HepG2 (cell line): Measurements from ENCODE around the gene XPNPEP2. TPM values are rescaled to one million over a fixed set of nuclear protein-coding genes. Genes with fewer than 3 reads are reported as not detected.

Experiments used
- ATAC-seq: fragments of 200-7000 bp; cut with Tn5 transposase; 3 replicates; pipeline ENCODE4 v1.9.1; 2020; ENCODE audit warnings: mild to moderate bottlenecking, moderate library complexity
- BruUV-seq: library from RNA; stranded (reverse); fragments of 400-500 nt; replicated peaks from 2 replicates; lab custom pipeline; 2021; lab: Mats Ljungman, UMichigan
- CTCF ChIA-PET: fragments of 300-600 bp; formaldehyde crosslinking; extraction: SDS; loops from one replicate; lab custom pipeline; 2021; ENCODE audit warnings: low total read pairs, inconsistent platforms, low intra/inter-chr PET ratio; lab: Yijun Ruan, JAX
- POLR2A ChIA-PET: fragments of 350-600 bp; sonication (Branson Sonifier 250); formaldehyde crosslinking; loops from one replicate; lab custom pipeline; 2020; ENCODE audit warnings: antibody characterized with exemption, inconsistent platforms; lab: Yijun Ruan, JAX
- DNase-seq: peaks from one replicate; pipeline ENCODE4 v3.0.0-alpha.2; 2015; ENCODE audit warnings: low spot score
- FAIRE-seq: peaks from 3 replicates; lab custom pipeline; 2011; peaks lifted over from hg19 to GRCh38; lab: Jason Lieb, UNC
- H2AFZ ChIP-seq: one replicate; pipeline ENCODE4 v1.6.1; 2011; ENCODE audit warnings: low read length, inconsistent platforms
- H3K27ac ChIP-seq: fragments of 300-600 bp; 3 replicates; pipeline ENCODE4 v1.8.0; 2011; ENCODE audit warnings: mixed run types, mild to moderate bottlenecking, mixed read lengths, low read length, inconsistent platforms; ENCODE audit not compliant: insufficient read depth; ENCODE audit errors: extremely low read length
- H3K27me3 ChIP-seq, 2 experiments: fragments of 200-600 bp in 1 of 2; 2 replicates in 1 of 2; 3 replicates in 1 of 2; pipeline versions ENCODE4 v1.6.0 to v1.8.0; 2011; ENCODE audit warnings: low read length in 2 of 2, mild to moderate bottlenecking in 2 of 2, moderate library complexity in 2 of 2, inconsistent platforms in 1 of 2; ENCODE audit not compliant: insufficient read depth in 2 of 2, control insufficient read depth in 1 of 2
- H3K36me3 ChIP-seq, 2 experiments: fragments of 200-600 bp in 1 of 2; replicated peaks in 1 of 2; 2 replicates in 1 of 2; 3 replicates in 1 of 2; pipeline versions ENCODE4 v1.5.1 to v1.8.0; 2011; ENCODE audit warnings: low read length in 2 of 2, inconsistent platforms in 1 of 2; ENCODE audit not compliant: insufficient read depth in 2 of 2, control insufficient read depth in 1 of 2
- H3K4me1 ChIP-seq: 2 replicates; pipeline ENCODE4 v1.5.1; 2012; ENCODE audit warnings: low read length, inconsistent platforms; ENCODE audit not compliant: insufficient read depth
- H3K4me2 ChIP-seq: 2 replicates; pipeline ENCODE4 v1.6.0; 2011; ENCODE audit warnings: low read depth, low read length, inconsistent platforms
- H3K4me3 ChIP-seq, 3 experiments: fragments of 200-600 bp in 1 of 3; sonication (generic), shearing (Covaris generic) in 1 of 3; replicated peaks in 1 of 3; 2 replicates each; pipeline ENCODE4 v1.5.1; 2011 to 2016; ENCODE audit warnings: low read length in 3 of 3, inconsistent platforms in 2 of 3, low read depth in 2 of 3, mild to moderate bottlenecking in 2 of 3, control low read depth in 1 of 3, mixed read lengths in 1 of 3; ENCODE audit not compliant: insufficient read depth in 1 of 3
- H3K79me2 ChIP-seq: one replicate; pipeline ENCODE4 v1.6.1; 2011; ENCODE audit warnings: low read length, inconsistent platforms; ENCODE audit not compliant: insufficient read depth
- H3K9ac ChIP-seq: 2 replicates; pipeline ENCODE4 v1.6.0; 2011; ENCODE audit warnings: mild to moderate bottlenecking, low read depth, low read length, inconsistent platforms; ENCODE audit not compliant: insufficient read depth
- H3K9me3 ChIP-seq: 2 replicates; pipeline ENCODE4 v1.5.1; 2012; ENCODE audit warnings: mild to moderate bottlenecking, low read length
- H4K20me1 ChIP-seq: 2 replicates; pipeline ENCODE4 v1.6.0; 2011; ENCODE audit warnings: inconsistent platforms, mild to moderate bottlenecking, low read length, moderate library complexity; ENCODE audit not compliant: insufficient read depth
- CBX2 ChIP-seq, 2 experiments: fragments of 200-600 bp in 1 of 2; sonication (generic); formaldehyde crosslinking in 1 of 2; IDR thresholded peaks; 2 replicates each; pipeline versions ENCODE4 v1.7.0 to v1.8.1; 2018 to 2022; ENCODE audit warnings: low read depth in 2 of 2, low read length in 1 of 2, mild to moderate bottlenecking in 1 of 2, missing genetic modification reagents in 1 of 2
- GABPB1 ChIP-seq: IDR thresholded peaks from 2 replicates; pipeline ENCODE4 v1.6.1; 2016; ENCODE audit warnings: mild to moderate bottlenecking, missing genetic modification reagents, moderate library complexity, missing compliant biosample characterization
- JUNB ChIP-seq: sonication (generic); formaldehyde crosslinking; IDR thresholded peaks from 2 replicates; pipeline ENCODE4 v1.8.0; 2022; ENCODE audit warnings: missing genetic modification reagents, mild to moderate bottlenecking, borderline replicate concordance
- NFE2L2 ChIP-seq: fragments of 150-350 bp; IDR thresholded peaks from 2 replicates; pipeline ENCODE4 v1.6.1; 2014; ENCODE audit warnings: low read length
- PRDM4 ChIP-seq: sonication (generic); formaldehyde crosslinking; IDR thresholded peaks from 2 replicates; pipeline ENCODE4 v1.9.0; 2021; ENCODE audit warnings: missing genetic modification reagents, borderline replicate concordance
- ZNF205 ChIP-seq: IDR thresholded peaks from 2 replicates; pipeline ENCODE4 v1.6.1; 2018; ENCODE audit warnings: missing biosample characterization, missing genetic modification reagents
- ZNF280D ChIP-seq: sonication (generic); formaldehyde crosslinking; IDR thresholded peaks from 2 replicates; pipeline ENCODE4 v1.5.1; 2020; ENCODE audit warnings: mild to moderate bottlenecking, missing genetic modification reagents
- WGBS: methylation state at CpG from one replicate; pipeline ENCODE4 v1.1.6; 2017; ENCODE audit warnings: low lambda C conversion rate; 5-methylcytosine and 5-hydroxymethylcytosine counted together
- in situ Hi-C: cut with HindIII; loops from 2 replicates; pipeline ENCODE4 v1.10.0; 2017; ENCODE audit warnings: low pct_unique_long_range_greater_than_20kb; ENCODE audit not compliant: extremely low pct_ligation_motif_present
- intact Hi-C: fragments of 100-400 bp; cut with micrococcal nuclease; formaldehyde crosslinking; loops from one replicate; pipeline ENCODE4 v1.10.0; 2022; ENCODE audit not compliant: unreplicated experiment
- polyA plus RNA-seq, 8 experiments: library from polyadenylated mRNA; depleted of rRNA in 3 of 8; stranded (reverse) in 7 of 8; unstranded in 1 of 8; fragments of >200 nt; fragmentation: Illumina TruSeq in 4 of 8; extraction: Trizol in 4 of 8; gene quantifications; 2 replicates each; pipeline versions ENCODE4 v1.2.1 to v1.2.3, GENCODE V29; 2011 to 2016; ENCODE audit warnings: low read depth in 4 of 8, missing spikeins in 1 of 8, mixed read lengths in 1 of 8; ENCODE audit not compliant: insufficient read depth in 1 of 8
- total RNA-seq, 5 experiments: library from RNA; depleted of rRNA; stranded (reverse); fragments of >200 nt; fragmentation: Illumina TruSeq; extraction: Trizol; gene quantifications; 2 replicates each; pipeline ENCODE4 v1.2.3, GENCODE V29; 2016; ENCODE audit warnings: low read depth in 1 of 5
- TF ChIP-seq, protein P1 (sequence below), 2 experiments: sonication (generic) in 1 of 2; formaldehyde crosslinking in 1 of 2; IDR thresholded peaks; 2 replicates each; pipeline versions ENCODE4 v1.4.0 to v1.6.1; 2016 to 2020; ENCODE audit warnings: borderline replicate concordance in 1 of 2, low read depth in 1 of 2, mild to moderate bottlenecking in 1 of 2, missing genetic modification reagents in 1 of 2

XPNPEP2 gene
- total and polyA plus RNA-seq, 2 of the 13 experiments (the other 11 are each of a cell fraction or from before 2014, with no cell fraction given), result 1.1 to 1.8 TPM

- WGBS, result 65% methylated on average over 4 of the region's 9 CpGs
- ATAC-seq (no peak), DNase-seq (no peak), FAIRE-seq (no peak)
- in situ Hi-C loops, result no loop called here
- Histone ChIP-seq H3K79me2 (no peaks in the 10 kb centered on the region), H3K27me3 (no peaks in the 10 kb centered on the region), H2AFZ (no peak overlapping the region), H3K27ac (no peak overlapping the region), H4K20me1 (no peaks in the 10 kb centered on the region), H3K4me2 (no peak overlapping the region), H3K4me1 (peaks cover 38% of the 10 kb centered on the region), H3K9ac (no peak overlapping the region), H3K9me3 (no peaks in the 10 kb centered on the region), H3K36me3 (no peaks in the 10 kb centered on the region), H3K4me3 (no peak overlapping the region)
- POLR2A ChIA-PET, result no interaction called here
- intact Hi-C loops, result no loop called here
- BruUV-seq, result no TSS peak
- CTCF ChIA-PET, result no interaction called here
- TF ChIP-seq, protein P1, sequence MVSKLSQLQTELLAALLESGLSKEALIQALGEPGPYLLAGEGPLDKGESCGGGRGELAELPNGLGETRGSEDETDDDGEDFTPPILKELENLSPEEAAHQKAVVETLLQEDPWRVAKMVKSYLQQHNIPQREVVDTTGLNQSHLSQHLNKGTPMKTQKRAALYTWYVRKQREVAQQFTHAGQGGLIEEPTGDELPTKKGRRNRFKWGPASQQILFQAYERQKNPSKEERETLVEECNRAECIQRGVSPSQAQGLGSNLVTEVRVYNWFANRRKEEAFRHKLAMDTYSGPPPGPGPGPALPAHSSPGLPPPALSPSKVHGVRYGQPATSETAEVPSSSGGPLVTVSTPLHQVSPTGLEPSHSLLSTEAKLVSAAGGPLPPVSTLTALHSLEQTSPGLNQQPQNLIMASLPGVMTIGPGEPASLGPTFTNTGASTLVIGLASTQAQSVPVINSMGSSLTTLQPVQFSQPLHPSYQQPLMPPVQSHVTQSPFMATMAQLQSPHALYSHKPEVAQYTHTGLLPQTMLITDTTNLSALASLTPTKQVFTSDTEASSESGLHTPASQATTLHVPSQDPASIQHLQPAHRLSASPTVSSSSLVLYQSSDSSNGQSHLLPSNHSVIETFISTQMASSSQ (IDR thresholded peaks at IDR 0.05; ENCODE audit: low read depth), result no peak
- TF ChIP-seq, protein P1 (CRISPR knock-in tag; IDR thresholded peaks at IDR 0.05; ENCODE audit: borderline replicate concordance), result no peak
- TF ChIP-seq ZNF205 (CRISPR knock-in tag) (no peak), NFE2L2 (no peak), ZNF280D (CRISPR knock-in tag) (no peak), PRDM4 (CRISPR knock-in tag) (no peak), CBX2 (IDR thresholded peaks at IDR 0.05; ENCODE audit: low read depth, low read length) (no peak), CBX2 (CRISPR knock-in tag; IDR thresholded peaks at IDR 0.05; ENCODE audit: low read depth) (no peak), GABPB1 (CRISPR knock-in tag) (no peak), JUNB (CRISPR knock-in tag) (no peak)
These were observed 41.5 kb upstream of the XPNPEP2 start for GRCh38 chrX:129697204-129697829.
